Panc1 (cell line): ENCODE results near the gene KLHL4.

Experiments
- POLR2AphosphoS5 ChIP-seq: IDR thresholded peaks from 2 replicates; pipeline ENCODE4 v1.6.1; 2012; ENCODE audit warnings: mild to moderate bottlenecking, low read depth, low read length, moderate library complexity
- TCF7L2 ChIP-seq: IDR thresholded peaks from 2 replicates; pipeline ENCODE4 v1.6.1; 2011; ENCODE audit warnings: mild to moderate bottlenecking, low read depth, low read length, inconsistent platforms
- TF ChIP-seq, protein P1 (sequence below): fragments of 450-650 bp; IDR thresholded peaks from 2 replicates; pipeline ENCODE4 v1.5.1; 2017; ENCODE audit warnings: mild to moderate bottlenecking
- TF ChIP-seq, protein P2 (sequence below), 2 experiments: IDR thresholded peaks; 2 replicates each; pipeline ENCODE4 v1.6.1; 2011 to 2012; ENCODE audit warnings: low read depth in 2 of 2, control low read depth in 1 of 2, low read length in 1 of 2, mild to moderate bottlenecking in 1 of 2, moderate library complexity in 1 of 2; ENCODE audit not compliant: insufficient read depth in 1 of 2

DNA sequence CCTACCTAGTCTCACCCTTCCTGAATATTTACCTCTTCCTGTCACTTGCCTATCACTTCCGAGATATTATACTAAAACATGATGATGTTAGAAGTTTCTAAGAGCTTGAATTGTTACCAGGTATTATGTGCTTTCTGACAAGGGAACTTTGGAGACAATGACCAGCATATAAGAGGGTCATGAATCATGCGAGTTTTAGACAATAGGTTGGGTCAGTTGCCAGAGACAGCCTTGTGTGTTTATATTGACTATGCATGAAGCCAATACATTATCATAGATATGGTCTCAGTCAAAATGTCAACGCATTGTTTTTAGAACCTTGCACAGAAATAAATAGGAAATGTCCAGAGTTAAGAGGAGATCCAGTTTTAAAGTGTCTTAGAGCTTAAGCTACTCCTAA lies 116.8 kb downstream of the KLHL4 start:
- TF ChIP-seq, protein P1, sequence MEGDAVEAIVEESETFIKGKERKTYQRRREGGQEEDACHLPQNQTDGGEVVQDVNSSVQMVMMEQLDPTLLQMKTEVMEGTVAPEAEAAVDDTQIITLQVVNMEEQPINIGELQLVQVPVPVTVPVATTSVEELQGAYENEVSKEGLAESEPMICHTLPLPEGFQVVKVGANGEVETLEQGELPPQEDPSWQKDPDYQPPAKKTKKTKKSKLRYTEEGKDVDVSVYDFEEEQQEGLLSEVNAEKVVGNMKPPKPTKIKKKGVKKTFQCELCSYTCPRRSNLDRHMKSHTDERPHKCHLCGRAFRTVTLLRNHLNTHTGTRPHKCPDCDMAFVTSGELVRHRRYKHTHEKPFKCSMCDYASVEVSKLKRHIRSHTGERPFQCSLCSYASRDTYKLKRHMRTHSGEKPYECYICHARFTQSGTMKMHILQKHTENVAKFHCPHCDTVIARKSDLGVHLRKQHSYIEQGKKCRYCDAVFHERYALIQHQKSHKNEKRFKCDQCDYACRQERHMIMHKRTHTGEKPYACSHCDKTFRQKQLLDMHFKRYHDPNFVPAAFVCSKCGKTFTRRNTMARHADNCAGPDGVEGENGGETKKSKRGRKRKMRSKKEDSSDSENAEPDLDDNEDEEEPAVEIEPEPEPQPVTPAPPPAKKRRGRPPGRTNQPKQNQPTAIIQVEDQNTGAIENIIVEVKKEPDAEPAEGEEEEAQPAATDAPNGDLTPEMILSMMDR, result no peak
- TF ChIP-seq, protein P2, sequence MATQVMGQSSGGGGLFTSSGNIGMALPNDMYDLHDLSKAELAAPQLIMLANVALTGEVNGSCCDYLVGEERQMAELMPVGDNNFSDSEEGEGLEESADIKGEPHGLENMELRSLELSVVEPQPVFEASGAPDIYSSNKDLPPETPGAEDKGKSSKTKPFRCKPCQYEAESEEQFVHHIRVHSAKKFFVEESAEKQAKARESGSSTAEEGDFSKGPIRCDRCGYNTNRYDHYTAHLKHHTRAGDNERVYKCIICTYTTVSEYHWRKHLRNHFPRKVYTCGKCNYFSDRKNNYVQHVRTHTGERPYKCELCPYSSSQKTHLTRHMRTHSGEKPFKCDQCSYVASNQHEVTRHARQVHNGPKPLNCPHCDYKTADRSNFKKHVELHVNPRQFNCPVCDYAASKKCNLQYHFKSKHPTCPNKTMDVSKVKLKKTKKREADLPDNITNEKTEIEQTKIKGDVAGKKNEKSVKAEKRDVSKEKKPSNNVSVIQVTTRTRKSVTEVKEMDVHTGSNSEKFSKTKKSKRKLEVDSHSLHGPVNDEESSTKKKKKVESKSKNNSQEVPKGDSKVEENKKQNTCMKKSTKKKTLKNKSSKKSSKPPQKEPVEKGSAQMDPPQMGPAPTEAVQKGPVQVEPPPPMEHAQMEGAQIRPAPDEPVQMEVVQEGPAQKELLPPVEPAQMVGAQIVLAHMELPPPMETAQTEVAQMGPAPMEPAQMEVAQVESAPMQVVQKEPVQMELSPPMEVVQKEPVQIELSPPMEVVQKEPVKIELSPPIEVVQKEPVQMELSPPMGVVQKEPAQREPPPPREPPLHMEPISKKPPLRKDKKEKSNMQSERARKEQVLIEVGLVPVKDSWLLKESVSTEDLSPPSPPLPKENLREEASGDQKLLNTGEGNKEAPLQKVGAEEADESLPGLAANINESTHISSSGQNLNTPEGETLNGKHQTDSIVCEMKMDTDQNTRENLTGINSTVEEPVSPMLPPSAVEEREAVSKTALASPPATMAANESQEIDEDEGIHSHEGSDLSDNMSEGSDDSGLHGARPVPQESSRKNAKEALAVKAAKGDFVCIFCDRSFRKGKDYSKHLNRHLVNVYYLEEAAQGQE (IDR thresholded peaks at IDR 0.05; ENCODE audit: insufficient read depth in 1 of 2, low read depth in 2 of 2, low read length in 1 of 2), result no peak
- TF ChIP-seq TCF7L2, result no peak
- TF ChIP-seq POLR2AphosphoS5, result no peak
